Measurements from ENCODE around the gene BOLA2. TPM values are rescaled to one million over a fixed set of nuclear protein-coding genes. Genes with fewer than 3 reads are reported as not detected.
"Not testable (repeated sequence)": the region's sequence is repeated elsewhere in the genome, so short reads cannot be mapped to it uniquely, and the experiment has no call there.

Gene BOLA2
- 28.0 and 50.4 TPM in 2 replicates for total RNA-seq (2014; rRNA removed; shearing (Covaris generic); ENCODE audit: low replicate concordance)

- in situ Hi-C loops (cut with HindIII; ENCODE audit: low pct_unique_long_range_greater_than_20kb, low sequenced_read_pairs); DNase-seq (ENCODE audit: low read depth): not testable (repeated sequence)
Observed at GRCh38 chr16:29454269-29454668, at the start of gene BOLA2, which contains the start of gene SLX1B. TSS of gene BOLA2 (minus strand) at chr16:29454351. CDS start at chr16:29454253, 98 bp downstream. TSS of gene SLX1B (plus strand) at chr16:29454533.

- DNase-seq (ENCODE audit: low read depth); in situ Hi-C loops (cut with HindIII; ENCODE audit: low pct_unique_long_range_greater_than_20kb, low sequenced_read_pairs): not testable (repeated sequence)
Observed at GRCh38 chr16:29482276-29482675, 28.1 kb upstream of the BOLA2 start.

- DNase-seq (ENCODE audit: low read depth); in situ Hi-C loops (cut with HindIII; ENCODE audit: low pct_unique_long_range_greater_than_20kb, low sequenced_read_pairs): not testable (repeated sequence)
Observed at GRCh38 chr16:29472065-29472464, 17.9 kb upstream of the BOLA2 start.

DNA sequence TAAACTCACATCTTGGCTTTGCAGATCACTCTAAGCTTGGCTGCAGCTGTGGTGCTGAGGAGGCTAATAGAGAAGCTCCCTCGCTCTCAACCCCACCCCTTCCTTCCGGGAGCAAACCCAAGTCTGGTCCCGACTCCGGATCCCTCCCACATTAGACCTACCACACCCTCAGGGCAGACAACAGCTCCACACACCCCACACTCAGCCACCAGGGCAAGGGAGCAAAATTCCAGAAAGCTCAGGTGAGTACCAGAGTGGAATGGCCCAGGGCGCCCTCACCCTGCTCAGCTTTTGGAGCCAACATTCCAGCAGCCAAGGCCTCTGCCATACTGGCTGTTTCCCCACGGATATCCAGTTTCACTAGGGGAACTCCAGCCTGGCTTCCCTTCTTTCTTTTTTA lies 15.5 kb upstream of the BOLA2 start:
- in situ Hi-C loops (cut with HindIII; ENCODE audit: low pct_unique_long_range_greater_than_20kb, low sequenced_read_pairs); DNase-seq (ENCODE audit: low read depth): not testable (repeated sequence)

DNA sequence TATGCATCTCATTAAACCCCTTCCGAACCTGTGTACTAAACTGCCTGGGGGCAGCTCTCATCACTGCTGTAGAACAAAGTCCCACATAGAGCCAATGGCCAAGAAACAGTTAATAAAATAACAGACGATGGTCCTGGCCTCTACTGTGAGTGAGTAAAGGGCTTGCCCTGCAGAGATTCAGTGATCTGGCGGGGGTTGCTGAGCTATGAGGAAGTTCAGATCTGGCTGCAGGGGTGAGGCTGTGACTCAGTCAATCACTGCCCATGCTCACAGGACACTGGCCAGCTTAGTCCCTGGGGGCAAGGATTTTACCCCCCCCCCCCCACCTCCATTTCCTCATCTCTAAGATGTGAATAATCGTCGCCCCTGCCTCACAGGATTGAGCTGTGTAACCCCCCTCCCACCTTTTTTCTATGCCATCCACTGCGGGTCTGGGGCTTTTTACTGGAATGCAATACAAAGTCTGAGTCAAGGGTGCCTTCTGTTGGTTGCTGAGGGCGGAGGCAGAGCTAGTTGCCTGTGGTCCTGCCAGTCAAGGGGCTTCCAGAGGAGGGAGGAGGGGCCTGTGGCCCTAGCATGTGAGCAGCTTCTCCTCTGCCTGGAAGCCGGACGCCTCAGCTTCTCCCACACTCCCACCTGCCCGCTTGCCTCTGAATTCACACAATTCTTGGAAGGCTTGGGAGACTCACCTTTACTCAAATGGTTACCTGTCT lies 13.7 kb upstream of the BOLA2 start:
- in situ Hi-C loops (cut with HindIII; ENCODE audit: low pct_unique_long_range_greater_than_20kb, low sequenced_read_pairs); DNase-seq (ENCODE audit: low read depth): not testable (repeated sequence)

DNA sequence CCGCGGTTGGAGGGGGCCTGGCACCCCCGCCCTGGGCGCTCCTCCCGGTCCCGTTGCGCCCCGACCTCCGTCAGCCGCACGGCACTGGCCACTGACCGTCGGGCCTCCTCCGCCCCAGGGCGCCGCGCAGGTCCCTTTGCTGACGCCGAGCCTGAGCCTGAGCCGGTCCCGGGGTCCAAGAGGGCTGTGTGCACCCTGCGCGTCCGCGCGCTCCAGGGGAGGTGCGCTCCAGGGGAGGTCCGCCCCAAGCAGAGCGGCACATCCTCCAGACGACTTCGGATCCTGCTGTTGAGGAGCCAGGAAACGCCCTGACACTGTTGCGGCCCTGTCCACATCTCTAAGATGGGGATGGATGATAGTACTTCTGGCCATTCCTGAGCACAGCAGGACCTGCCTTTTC lies 12.8 kb upstream of the BOLA2 start:
- not testable (repeated sequence) for DNase-seq (ENCODE audit: low read depth)

DNA sequence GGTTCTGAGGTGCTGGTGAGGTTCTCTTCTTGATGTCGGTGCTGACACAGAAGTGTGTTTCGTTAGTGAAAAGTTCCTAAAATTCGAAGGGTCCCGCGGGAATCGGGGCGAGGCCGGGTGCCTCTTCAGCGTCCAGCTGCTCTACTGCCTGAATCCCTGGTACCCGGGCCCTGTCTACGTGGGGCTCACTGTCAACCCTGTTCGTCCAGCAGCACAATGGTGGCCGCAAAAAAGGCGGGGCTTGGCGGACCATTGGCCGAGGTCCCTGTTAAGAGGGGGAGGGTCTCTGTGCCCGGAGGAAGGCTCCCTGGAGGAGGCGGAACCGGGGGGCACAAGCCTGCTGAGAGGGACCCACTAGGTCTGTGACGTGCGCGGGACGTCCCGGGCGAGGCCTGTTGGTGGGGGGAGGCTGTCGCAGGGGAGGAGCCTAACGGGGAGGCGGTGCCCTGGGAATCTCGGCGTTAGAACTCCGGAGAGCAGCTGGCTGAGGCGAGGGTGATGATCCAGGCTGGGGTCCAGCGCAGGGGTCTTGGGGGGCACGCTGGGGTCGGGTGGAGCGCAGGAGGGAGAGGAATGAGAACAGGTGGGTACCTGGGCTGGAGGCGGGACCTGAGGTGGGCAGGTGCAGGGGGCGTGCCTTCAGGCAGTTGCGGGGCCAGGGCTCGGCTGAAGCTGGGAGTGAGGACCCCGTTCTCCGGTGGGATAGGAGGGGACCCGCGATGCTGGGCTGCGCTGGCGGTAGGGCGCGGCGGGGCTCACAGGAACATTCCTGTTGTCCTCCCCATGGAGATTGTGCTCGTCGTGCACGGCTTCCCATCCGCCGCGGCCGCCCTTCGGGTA lies 12.1 kb upstream of the BOLA2 start:
- in situ Hi-C loops (cut with HindIII; ENCODE audit: low pct_unique_long_range_greater_than_20kb, low sequenced_read_pairs); DNase-seq (ENCODE audit: low read depth): not testable (repeated sequence)

More for the DNA sequence above, 12.8 kb upstream of the BOLA2 start:
- in situ Hi-C loops (cut with HindIII; ENCODE audit: low pct_unique_long_range_greater_than_20kb, low sequenced_read_pairs): not testable (repeated sequence)

DNA sequence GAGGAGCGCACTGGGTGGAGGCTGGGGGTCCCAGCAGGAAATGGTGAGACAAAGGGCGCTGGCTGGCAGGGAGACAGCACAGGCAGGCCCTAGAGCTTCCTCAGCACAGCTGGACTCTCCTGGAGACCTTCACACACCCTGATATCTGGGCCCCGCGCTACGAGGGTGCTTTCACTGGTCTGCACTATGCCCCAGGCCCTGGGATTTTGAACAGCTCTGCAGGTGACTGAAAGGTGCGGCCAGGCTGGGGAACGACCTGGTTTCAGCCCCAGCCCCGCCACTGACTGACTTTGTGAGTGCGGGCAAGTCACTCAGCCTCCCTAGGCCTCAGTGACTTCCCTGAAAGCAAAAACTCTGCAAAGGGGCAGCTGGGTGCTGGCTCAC lies 6.5 kb upstream of the BOLA2 start:
- in situ Hi-C loops (cut with HindIII; ENCODE audit: low pct_unique_long_range_greater_than_20kb, low sequenced_read_pairs); DNase-seq (ENCODE audit: low read depth): not testable (repeated sequence)

- in situ Hi-C loops (cut with HindIII; ENCODE audit: low pct_unique_long_range_greater_than_20kb, low sequenced_read_pairs); DNase-seq (ENCODE audit: low read depth): not testable (repeated sequence)
Observed at GRCh38 chr16:29459706-29460646, 5.8 kb upstream of the BOLA2 start, which contains the start of gene SULT1A4. TSS of gene SULT1A4 (plus strand) at chr16:29459913. CDS start at chr16:29461386, 1,473 bp downstream.

DNA sequence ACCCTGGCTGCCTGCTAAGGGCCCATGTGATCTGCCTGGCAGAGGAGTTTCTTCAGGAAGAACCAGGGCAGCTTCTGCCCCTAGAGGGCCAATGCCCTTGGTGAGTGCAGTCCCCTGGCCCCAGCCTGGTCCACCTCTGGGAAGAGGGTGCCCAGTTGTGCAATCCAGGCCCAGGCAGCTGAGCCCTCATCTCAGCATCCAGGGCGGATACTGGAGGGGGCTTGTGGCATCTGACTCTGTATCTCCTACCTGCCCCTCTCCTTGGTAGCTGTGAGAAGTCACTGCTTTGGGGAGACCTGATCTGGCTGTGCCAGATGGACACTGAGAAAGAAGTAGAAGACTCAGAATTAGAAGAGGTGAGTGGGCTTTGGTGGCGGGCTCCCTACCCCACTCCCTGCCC lies 3.5 kb upstream of the BOLA2 start:
- in situ Hi-C loops (cut with HindIII; ENCODE audit: low pct_unique_long_range_greater_than_20kb, low sequenced_read_pairs); DNase-seq (ENCODE audit: low read depth): not testable (repeated sequence)

DNA sequence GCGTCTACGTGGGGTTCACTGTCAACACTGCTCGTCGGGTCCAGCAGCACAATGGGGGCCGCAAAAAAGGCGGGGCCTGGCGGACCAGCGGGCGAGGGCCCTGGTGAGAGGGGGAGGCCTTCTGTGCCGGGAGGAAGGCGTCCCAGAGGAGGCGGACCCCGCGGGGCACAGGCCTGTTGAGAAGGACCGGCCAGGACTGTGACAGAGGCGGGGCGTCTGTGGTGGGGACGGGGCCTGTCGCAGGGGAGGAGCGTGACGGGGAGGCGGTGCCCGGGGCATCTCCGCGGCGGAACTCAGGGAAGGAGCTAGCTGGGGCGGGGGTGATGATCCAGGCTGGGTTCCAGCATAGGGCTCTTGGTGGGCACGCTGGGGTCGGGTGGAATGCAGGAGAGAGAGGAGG lies 677 bp upstream of the BOLA2 start:
- DNase-seq (ENCODE audit: low read depth); in situ Hi-C loops (cut with HindIII; ENCODE audit: low pct_unique_long_range_greater_than_20kb, low sequenced_read_pairs): not testable (repeated sequence)

GRCh38 chr16:29453754-29454153 lies 397 bp downstream of the BOLA2 start:
- in situ Hi-C loops (cut with HindIII; ENCODE audit: low pct_unique_long_range_greater_than_20kb, low sequenced_read_pairs); DNase-seq (ENCODE audit: low read depth): not testable (repeated sequence)

DNA sequence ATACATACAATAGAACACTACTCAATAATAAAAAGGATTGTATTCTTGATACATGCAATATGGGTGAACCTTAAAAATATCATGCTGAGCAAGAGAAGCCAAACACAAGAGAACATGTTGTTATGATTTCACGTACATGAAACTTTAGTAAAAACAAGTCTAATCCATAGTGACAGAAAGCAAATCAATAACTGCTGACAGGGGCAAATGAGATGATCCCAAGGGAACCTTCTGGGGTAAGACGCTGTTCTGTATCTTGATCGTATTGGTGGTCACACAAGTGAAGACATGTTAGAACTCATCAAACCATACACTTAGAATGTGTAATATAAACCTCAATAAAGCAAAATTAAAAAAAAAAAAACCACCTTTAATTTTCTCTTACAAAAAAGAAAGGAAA lies 28.8 kb downstream of the BOLA2 start:
- in situ Hi-C loops (cut with HindIII; ENCODE audit: low pct_unique_long_range_greater_than_20kb, low sequenced_read_pairs); DNase-seq (ENCODE audit: low read depth): not testable (repeated sequence)

DNA sequence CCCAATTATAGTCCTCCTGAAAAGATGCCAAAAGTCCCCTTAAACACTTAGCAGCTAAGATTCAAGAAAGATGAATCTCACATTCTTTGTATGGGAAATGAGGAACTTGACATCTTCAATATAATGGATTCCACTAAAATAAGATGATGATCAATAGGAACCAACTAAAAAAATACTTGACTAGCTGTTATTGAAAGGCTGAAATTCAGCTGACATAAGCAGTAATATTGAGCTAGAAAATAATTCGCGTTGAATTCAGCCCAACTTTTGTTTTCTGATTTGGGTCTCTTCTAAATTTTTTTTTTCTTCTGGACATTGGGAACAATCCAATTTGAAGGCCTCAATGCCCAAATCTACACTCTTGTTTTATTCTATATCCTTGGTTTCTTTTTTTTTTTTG lies 30.6 kb downstream of the BOLA2 start:
- DNase-seq (ENCODE audit: low read depth); in situ Hi-C loops (cut with HindIII; ENCODE audit: low pct_unique_long_range_greater_than_20kb, low sequenced_read_pairs): not testable (repeated sequence)

GRCh38 chr16:29405249-29405648 lies 48.9 kb downstream of the BOLA2 start:
- DNase-seq (ENCODE audit: low read depth): peak; percentile 81

More at GRCh38 chr16:29405249-29405648, 48.9 kb downstream of the BOLA2 start:
- in situ Hi-C loops (cut with HindIII; ENCODE audit: low pct_unique_long_range_greater_than_20kb, low sequenced_read_pairs): not testable (repeated sequence)

Data from Caki2 (cell line).